Smooth muscle cell (in vitro differentiated cells): ENCODE results near the gene SLC2A5. TPM values are rescaled to one million over a fixed set of nuclear protein-coding genes. Genes with fewer than 3 reads are reported as not detected.
"Not testable (repeated sequence)": the region's sequence is repeated elsewhere in the genome, so short reads cannot be mapped to it uniquely, and the experiment has no call there.

Experiments
- DNase-seq: peaks from one replicate; lab custom pipeline; 2025; ENCODE audit not compliant: unreplicated experiment; lab: John Stamatoyannopoulos, UW
- H2AFZ ChIP-seq: fragments of 200-600 bp; sonication (generic); 2 replicates; pipeline ENCODE4 v1.6.0; 2016; ENCODE audit warnings: antibody characterized with exemption, low read depth, mild to moderate bottlenecking
- H3F3A ChIP-seq: fragments of 200-600 bp; sonication (generic); 2 replicates; pipeline ENCODE4 v1.6.0; 2017; ENCODE audit warnings: antibody characterized with exemption, low read depth
- H3K27ac ChIP-seq: fragments of 200-600 bp; sonication (generic); 2 replicates; pipeline ENCODE4 v1.5.1; 2016; ENCODE audit warnings: low read depth, mild to moderate bottlenecking
- H3K27me3 ChIP-seq: fragments of 200-600 bp; sonication (generic); 2 replicates; pipeline ENCODE4 v1.6.1; 2016; ENCODE audit warnings: low read depth, mild to moderate bottlenecking
- H3K36me3 ChIP-seq: fragments of 200-600 bp; sonication (generic); 2 replicates; pipeline ENCODE4 v1.5.1; 2016; ENCODE audit warnings: low read depth
- H3K4me1 ChIP-seq: fragments of 200-600 bp; sonication (generic); 2 replicates; pipeline ENCODE4 v1.5.1; 2016; ENCODE audit warnings: low read depth
- H3K4me2 ChIP-seq: fragments of 200-600 bp; sonication (generic); 2 replicates; pipeline ENCODE4 v1.6.0; 2016; ENCODE audit warnings: mild to moderate bottlenecking
- H3K4me3 ChIP-seq: fragments of 200-600 bp; sonication (generic); 2 replicates; pipeline ENCODE4 v1.5.1; 2016; ENCODE audit warnings: mild to moderate bottlenecking
- H3K79me2 ChIP-seq: fragments of 200-600 bp; sonication (generic); 2 replicates; pipeline ENCODE4 v1.6.0; 2016; ENCODE audit warnings: low read depth, mild to moderate bottlenecking
- H3K9ac ChIP-seq: fragments of 200-600 bp; sonication (generic); 2 replicates; pipeline ENCODE4 v1.6.0; 2016; ENCODE audit warnings: low read depth
- H3K9me3 ChIP-seq: fragments of 200-600 bp; sonication (generic); replicated peaks from 2 replicates; pipeline ENCODE4 v1.5.1; 2016; ENCODE audit warnings: low read depth
- H4K20me1 ChIP-seq: fragments of 200-600 bp; sonication (generic); 2 replicates; pipeline ENCODE4 v1.6.0; 2016; ENCODE audit warnings: low read depth
- CTCF ChIP-seq: fragments of 200-600 bp; sonication (generic); IDR thresholded peaks from 2 replicates; pipeline ENCODE4 v1.5.1; 2017; ENCODE audit warnings: borderline replicate concordance, mild to moderate bottlenecking, antibody characterized with exemption; ENCODE audit not compliant: insufficient read depth, poor library complexity, severe bottlenecking
- WGBS: methylation state at CpG from one replicate; pipeline ENCODE4 v1.1.7; 2016; ENCODE audit warnings: low lambda C conversion rate; 5-methylcytosine and 5-hydroxymethylcytosine counted together
- polyA plus RNA-seq: library from polyadenylated mRNA; unstranded; fragments of >200 nt; fragmentation: Nextera tagmentation; extraction: Ambion mirVana; gene quantifications from 2 replicates; pipeline ENCODE4 v1.2.1, GENCODE V29; 2016
- total RNA-seq: library from RNA; depleted of rRNA; stranded (reverse); fragments of >200 nt; gene quantifications from 2 replicates; pipeline ENCODE4 v1.2.3, GENCODE V29; 2014

The SLC2A5 gene
- total and polyA plus RNA-seq, 2 experiments from 2014 or later, result 0.04 TPM; not detected in 1

GRCh38 chr1:9022773-9023172 lies 46.7 kb downstream of the SLC2A5 start:
- H4K20me1 ChIP-seq, result no peaks in the 10 kb centered on the region
- no peaks in the 10 kb centered on the region for H3K27me3 ChIP-seq
- no peak overlapping the region for H3K4me3 ChIP-seq
- no peaks in the 10 kb centered on the region for H3K79me2 ChIP-seq
- DNase-seq, result no peak
- no peaks in the 10 kb centered on the region for H3F3A ChIP-seq
- no peak overlapping the region for H2AFZ ChIP-seq
- TF ChIP-seq CTCF, result no peak
- WGBS, result 90% methylated on average over 10 of the region's 10 CpGs
- H3K9ac ChIP-seq, result no peak overlapping the region
- no peaks in the 10 kb centered on the region for H3K9me3 ChIP-seq
- H3K36me3 ChIP-seq, result no peaks in the 10 kb centered on the region
- no peak overlapping the region for H3K4me2 ChIP-seq
- H3K4me1 ChIP-seq, result no peaks in the 10 kb centered on the region
- no peak overlapping the region for H3K27ac ChIP-seq

- H3F3A ChIP-seq, DNase-seq, H4K20me1 ChIP-seq, H3K9me3 ChIP-seq, H3K36me3 ChIP-seq, H3K4me1 ChIP-seq, H3K4me3 ChIP-seq, H3K27ac ChIP-seq, H3K79me2 ChIP-seq, H3K9ac ChIP-seq, H2AFZ ChIP-seq, H3K4me2 ChIP-seq, H3K27me3 ChIP-seq: not testable (repeated sequence)
- 91% methylated on average over 15 of the region's 15 CpGs for WGBS
Measured at GRCh38 chr1:9022026-9022738, 47.3 kb downstream of the SLC2A5 start.

GRCh38 chr1:9020305-9020704 lies 49.1 kb downstream of the SLC2A5 start:
- WGBS, result 92% methylated on average over 6 of the region's 6 CpGs

GRCh38 chr1:9019896-9020295 lies 49.5 kb downstream of the SLC2A5 start:
- WGBS, result 86% methylated on average over 4 of the region's 4 CpGs
- Histone ChIP-seq H3K27me3 (no peaks in the 10 kb centered on the region), H3K4me2 (no peak overlapping the region), H3K9ac (no peak overlapping the region), H4K20me1 (no peaks in the 10 kb centered on the region), H2AFZ (no peak overlapping the region), H3K36me3 (no peaks in the 10 kb centered on the region), H3K79me2 (no peaks in the 10 kb centered on the region), H3K27ac (no peak overlapping the region), H3K9me3 (no peaks in the 10 kb centered on the region), H3K4me3 (no peak overlapping the region), H3F3A (no peaks in the 10 kb centered on the region), H3K4me1 (no peaks in the 10 kb centered on the region)
- TF ChIP-seq CTCF, result no peak
- no peak for DNase-seq

More at GRCh38 chr1:9020305-9020704, 49.1 kb downstream of the SLC2A5 start:
- H3K4me2 ChIP-seq, result no peak overlapping the region
- no peak for DNase-seq
- H3F3A ChIP-seq, result no peaks in the 10 kb centered on the region
- H3K27ac ChIP-seq, result no peak overlapping the region
- no peak overlapping the region for H2AFZ ChIP-seq
- H3K9ac ChIP-seq, result no peak overlapping the region
- H3K27me3 ChIP-seq, result no peaks in the 10 kb centered on the region
- no peaks in the 10 kb centered on the region for H4K20me1 ChIP-seq
- H3K79me2 ChIP-seq, result no peaks in the 10 kb centered on the region
- TF ChIP-seq CTCF, result no peak
- no peaks in the 10 kb centered on the region for H3K36me3 ChIP-seq
- no peaks in the 10 kb centered on the region for H3K9me3 ChIP-seq
- no peak overlapping the region for H3K4me3 ChIP-seq
- H3K4me1 ChIP-seq, result no peaks in the 10 kb centered on the region
